RPMI8226 (cell line): ENCODE data around the gene DR1.

Source experiments
- DNase-seq: peaks from one replicate; pipeline ENCODE4 v3.0.0-alpha.2; 2015

The DR1 gene

DNA sequence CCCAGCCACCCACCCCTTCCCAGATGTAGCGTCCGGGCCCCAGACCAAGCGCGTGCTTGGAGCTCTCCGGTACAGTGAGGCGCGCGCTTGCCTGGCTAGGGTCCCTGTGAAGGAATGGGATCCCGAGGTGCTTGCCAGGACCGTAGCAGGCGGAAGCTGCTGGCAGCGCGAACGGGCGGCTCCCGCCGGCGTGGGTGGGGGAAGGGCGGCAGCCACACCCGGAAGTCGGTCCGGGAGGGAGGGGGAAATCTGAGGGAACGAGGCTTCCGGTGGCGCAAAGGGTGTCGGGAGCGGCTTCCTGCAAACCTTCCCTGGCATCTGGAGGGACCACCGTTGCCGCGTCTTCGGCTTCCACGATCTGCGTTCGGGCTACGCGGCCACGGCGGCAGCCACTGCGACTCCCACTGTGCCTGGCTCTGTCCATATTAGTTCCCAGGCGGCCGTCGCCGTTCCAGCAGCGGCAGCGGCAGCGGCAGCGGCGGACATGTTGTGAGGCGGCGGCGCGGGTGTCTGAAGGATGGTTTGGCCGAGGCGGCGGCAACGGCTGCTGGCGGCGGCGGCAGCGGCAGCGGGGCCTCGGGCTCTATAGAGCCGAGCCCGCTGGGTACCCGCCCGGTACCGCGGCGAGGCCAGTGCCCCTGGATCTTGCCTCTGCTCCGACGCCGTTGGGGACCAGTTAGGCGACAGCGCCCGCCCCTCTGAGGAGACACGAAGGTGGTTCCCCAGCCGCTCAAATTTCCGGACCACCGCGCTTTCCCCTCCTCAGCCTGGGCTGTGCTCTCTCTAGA is at the start of gene DR1:
Gene DR1 (plus strand): TSS at position 275 of the 788 bp plus-strand sequence. CDS start 739 bp downstream, outside the sequence.
- DNase-seq = peak; percentile 90

GRCh38 chr1:93296555-93297154 is 49.1 kb upstream of the DR1 start:
- no peak for DNase-seq

- no peak for DNase-seq
Measured at GRCh38 chr1:93301131-93301530, 44.6 kb upstream of the DR1 start.

GRCh38 chr1:93302078-93302477 is 43.6 kb upstream of the DR1 start:
- no peak for DNase-seq

DNA sequence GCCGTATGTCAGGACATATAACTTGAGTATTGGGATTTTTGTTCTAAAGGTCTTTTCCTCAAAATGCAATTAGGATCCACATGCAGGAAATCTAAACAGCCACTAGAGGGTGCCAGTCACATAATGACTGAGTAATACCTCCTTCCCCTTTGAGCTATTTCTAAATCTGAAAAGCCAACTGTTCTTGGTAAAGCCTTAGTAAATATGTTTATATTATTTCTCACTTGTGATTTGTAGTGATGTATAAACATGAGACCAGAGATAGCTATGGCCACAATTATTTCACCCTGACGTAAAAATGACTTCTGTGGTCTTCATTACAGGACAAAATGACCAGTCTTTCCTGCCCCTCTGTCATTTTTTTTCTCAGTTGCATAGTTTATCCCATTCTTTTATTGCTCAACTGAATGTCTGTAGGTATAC is 41.0 kb upstream of the DR1 start:
- DNase-seq = peak; percentile 53

DNA sequence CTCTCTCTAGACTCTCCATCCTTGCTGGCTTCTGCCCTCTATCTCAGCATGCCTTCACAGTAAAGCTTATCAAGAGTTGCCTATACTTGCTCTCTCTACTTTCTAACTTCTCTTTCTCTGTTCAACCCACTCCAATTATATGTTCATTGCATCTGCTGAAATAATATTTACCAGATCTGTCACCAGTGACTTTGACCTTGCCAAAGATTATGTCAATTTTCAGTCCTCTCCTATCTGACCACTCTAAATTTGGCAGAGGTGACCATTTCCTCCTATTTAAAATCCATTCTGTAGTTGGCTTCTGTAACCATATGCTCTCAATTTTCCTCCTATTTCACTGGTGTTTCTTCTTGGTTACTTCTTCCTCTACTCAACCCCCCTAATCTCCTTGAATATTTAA is 38.8 kb upstream of the DR1 start:
- DNase-seq = no peak

DNA sequence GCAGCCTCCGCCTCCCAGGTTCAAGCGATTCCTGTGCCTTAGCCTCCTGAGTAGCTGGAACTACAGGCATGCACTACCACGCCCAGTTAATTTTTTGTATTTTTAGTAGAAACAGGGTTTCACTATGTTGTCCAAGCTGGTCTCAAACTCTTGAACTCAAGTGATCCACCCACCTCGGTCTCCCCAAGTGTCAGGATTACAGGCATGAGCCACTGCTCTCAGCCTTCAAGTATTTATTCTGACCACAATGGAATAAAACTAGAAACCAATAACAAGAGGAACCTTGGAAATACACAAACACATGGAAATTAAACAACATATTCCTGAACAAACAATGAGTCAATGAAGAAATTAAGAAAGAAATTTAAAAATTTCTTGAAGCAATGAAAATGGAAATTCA is 32.7 kb upstream of the DR1 start:
- no peak for DNase-seq

DNA sequence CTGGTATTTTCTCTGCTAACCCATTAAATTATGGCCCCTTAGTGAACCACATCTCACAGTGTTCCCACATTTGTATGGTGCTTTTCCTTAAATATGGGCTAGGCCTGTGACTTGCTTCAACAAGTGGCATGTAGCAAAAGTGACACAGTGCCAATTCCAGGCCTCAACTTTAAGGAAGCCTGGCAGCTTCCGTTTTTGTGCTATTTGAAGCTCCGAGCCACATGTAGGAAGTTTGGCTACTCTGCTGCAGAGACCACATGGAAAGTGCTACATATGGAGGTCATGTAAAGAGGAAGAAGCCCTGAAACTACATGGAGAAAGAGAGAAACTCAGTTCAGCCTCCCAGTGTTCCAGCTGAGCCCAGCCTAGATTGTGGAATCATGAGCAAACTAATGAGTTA is 28.5 kb upstream of the DR1 start:
- DNase-seq = no peak

GRCh38 chr1:93317943-93318342 is 27.8 kb upstream of the DR1 start:
- DNase-seq = peak; percentile 13

DNA sequence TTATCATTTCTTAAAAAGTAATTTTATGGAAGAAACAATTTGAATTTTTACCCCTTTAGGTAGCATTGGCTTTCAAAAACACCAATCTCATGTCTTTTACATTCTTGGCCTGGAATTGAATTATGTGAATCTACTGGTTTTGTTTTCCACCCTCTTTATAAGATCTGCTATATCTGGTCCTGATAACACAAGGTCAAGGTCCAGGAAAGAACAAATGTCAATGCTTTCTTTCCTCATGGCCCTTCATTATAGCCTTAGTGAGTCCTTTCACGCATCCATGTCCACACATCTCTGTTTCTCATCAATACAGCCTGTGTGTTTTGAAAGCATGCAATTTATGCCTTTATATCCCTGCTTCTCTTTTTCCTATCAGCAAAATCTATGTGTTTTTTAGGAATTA is 24.0 kb upstream of the DR1 start:
- no peak for DNase-seq

DNA sequence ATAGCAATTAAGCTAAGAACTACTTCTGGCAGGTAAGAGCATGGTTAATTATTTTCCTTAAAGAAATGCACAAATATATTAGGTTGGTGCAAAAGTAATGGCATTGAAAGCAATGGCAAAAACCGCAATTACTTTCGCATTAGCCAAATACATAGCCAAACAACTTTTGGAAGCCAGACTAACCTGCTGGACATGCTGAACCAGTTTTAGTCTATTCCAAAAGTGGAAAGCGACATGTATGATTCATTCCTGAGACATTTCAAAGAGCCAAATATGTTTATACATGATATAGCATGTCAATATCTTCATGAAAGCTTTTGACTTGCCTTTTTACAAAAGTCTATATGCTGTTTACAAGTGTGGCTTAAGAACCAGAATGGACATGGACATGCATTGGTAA is 23.4 kb upstream of the DR1 start:
- DNase-seq = no peak

DNA sequence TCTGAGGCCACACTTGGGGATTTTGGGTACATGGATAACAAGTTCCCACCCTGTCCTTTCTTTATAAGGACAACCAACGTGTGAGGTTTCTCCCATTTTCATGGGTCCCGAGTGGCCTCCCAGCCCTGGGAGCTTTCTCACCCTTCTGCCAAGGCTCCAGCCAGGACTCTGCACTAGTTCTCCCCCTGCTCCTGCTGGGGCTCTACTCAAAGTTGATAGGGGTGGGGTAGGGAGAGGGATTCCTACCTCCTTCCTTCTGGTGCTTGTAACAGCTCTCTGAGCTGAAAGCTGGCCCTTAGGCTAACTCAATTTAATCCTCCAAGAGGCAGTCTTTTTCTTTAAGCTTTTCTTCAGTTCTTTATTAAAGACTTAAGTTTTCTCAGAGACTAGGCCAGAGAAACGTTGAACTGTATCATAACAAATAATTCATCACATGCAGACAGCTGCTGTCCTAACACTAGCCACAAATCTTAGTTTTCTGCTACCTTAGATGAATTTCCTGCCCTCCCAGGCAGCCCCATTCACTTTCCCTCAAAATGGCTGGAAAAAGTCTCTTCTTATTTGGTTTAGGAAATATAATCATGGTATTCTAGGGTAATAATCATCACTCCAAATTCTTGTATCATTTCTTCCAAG is 22.4 kb upstream of the DR1 start:
- DNase-seq = no peak

DNA sequence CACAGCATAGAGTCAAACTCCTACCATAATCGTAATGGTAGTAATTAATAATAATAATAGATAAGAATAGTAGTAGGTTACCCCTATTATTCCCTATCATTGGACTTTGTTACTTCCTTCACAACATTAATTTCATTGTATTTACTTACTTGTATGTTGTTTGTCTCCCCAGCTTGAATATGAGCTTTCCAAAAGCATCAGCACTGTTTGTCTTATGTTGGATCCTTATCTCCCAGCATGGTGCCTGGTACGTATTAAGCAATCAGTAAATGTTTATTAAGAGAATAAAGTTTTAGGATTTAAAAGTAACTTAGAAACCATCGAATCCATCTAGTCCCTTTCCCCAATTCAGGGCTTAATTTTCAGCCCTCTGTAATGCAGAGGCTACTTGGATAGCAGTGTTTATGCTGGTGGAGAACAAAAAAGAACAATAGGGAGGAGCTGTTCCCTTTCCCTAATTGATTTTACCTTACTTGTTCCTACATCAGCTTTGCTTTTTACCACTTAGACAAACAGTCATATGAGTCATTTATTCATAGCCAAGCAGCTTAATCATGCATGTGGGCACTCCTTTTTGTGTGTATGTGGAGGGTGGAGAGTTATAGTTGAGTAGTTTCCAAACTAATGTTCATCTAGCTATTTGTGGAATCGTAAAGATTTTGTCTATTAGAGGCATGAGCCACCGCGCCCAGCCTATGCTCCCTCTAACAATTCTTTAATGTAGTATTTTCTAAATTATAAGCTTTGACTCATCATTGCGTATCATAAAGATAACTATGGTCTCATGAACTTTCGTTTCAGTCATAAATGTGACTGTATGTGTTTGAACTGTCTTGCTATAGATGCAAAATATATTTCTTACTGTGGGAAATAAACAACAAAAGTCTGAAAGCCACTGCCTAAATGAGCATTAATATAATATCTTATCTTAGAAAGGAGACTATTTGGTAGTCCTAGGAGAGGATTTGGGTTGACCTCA is 20.9 kb upstream of the DR1 start:
- DNase-seq = no peak

GRCh38 chr1:93328809-93329760 is 16.6 kb upstream of the DR1 start:
- DNase-seq = peak; percentile 80

DNA sequence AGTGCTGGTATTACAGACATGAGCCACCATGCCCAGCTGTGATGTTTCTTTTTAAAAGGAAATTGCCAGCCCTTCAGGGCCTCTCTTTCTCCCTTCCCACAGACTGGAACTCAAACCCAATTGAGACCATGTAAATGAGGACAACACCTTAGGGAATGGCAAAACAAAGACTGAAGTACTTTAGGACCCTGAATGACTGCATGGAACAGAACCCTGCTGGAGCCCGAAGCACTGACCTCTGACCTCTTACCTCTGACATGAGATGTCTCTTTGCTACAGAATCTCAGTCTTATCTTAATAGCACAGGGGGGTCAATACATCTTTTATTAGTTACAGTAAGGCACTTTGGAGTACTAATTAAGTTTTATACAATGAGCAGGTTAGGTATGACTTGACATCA is 15.5 kb upstream of the DR1 start:
- no peak for DNase-seq

DNA sequence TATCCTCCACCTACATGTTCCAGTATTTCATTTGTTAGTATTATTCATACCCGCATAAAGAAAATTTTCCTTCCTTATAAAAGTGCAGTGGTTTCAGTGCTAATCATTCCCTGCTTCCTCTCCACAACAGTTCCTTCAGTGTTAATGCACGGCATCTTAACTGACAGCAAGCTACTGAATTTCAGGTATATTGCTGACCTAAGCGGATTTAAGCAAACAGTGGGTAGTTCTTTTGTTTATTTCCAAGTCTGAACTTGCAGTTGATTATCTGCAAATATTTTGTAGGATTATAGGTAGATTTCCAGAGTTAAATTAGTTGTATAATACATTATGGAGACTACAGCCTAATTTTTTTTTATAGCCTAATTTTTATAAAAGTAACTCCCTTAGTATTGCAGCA is 15.1 kb upstream of the DR1 start:
- DNase-seq = no peak

GRCh38 chr1:93331412-93331811 is 14.3 kb upstream of the DR1 start:
- DNase-seq = peak; percentile 6

- DNase-seq = no peak
Measured at GRCh38 chr1:93332368-93332767, 13.3 kb upstream of the DR1 start.

DNA sequence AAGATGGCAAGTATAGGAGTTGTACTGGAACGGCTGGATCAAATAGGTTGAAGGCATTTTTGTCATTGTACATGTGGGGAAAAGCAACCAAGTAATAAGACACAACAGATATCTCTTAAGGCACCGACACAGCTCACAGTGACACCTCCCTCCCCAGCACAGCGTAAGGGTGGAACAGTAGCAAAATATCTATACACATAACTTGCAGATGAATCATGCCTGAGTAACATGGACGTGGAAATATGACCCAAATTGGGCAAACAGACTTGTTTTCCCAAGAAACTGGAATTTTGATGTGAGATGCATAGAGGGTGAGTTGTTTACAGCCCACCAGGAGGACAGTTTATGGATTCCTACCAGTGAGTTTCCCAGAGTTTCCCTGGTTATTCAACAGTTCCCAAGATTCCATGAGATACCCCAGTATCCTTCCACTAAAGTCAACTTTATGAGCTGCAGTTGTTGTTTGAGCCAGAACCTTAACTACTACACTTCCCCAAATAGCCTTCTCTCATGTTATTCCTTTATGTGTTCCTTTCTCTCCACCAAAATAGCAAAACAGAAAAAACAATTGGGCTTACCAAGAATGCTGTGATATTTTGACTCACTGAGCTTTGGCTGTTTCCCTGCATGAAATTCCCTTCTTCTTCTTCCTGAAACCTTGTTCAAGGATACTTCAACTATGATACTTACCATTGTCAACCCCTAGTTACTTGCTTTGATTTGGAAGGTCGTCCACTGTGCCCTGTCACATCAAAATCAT is 7.1 kb upstream of the DR1 start:
- no peak for DNase-seq

GRCh38 chr1:93339171-93339697 is 6.5 kb upstream of the DR1 start:
- DNase-seq = no peak

- DNase-seq = no peak
Measured at GRCh38 chr1:93340090-93340489, 5.6 kb upstream of the DR1 start.
